IPS-18c (cell line): Measurements from ENCODE around the gene AOC1.

Experiments
- H3K4me3 ChIP-seq: 2 replicates; pipeline ENCODE4 v1.7.0; 2013; ENCODE audit warnings: low read depth, mild to moderate bottlenecking, low read length, moderate library complexity; ENCODE audit not compliant: insufficient read depth
- H3K9me3 ChIP-seq: one replicate; pipeline ENCODE4 v1.6.1; 2013; ENCODE audit warnings: mild to moderate bottlenecking, low read length, moderate library complexity; ENCODE audit not compliant: control insufficient read depth, insufficient read depth

The AOC1 gene

GRCh38 chr7:150874401-150875198 is 22.3 kb downstream of the AOC1 start:
- H3K4me3 ChIP-seq = no peak overlapping the region
- no peaks in the 10 kb centered on the region for H3K9me3 ChIP-seq

DNA sequence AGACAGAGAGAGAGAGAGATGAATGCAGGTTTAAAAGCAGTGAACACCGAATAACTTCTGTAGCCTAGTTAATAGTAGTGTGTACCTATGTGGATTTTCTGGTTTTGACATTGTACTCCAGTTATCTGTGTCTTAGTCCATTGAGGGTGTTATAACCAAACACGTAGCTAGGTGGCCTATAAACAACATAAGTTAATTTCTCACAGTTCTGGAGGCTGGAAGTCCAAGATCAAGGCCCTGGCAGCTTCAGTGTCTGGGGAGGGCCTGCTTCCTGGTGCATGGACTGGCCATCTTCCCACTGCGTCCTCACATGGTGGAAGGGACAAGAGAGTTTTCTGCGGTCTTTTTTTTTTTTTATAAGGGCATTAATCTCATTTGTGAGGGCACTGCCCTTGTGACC is 23.5 kb downstream of the AOC1 start:
- no peaks in the 10 kb centered on the region for H3K9me3 ChIP-seq

DNA sequence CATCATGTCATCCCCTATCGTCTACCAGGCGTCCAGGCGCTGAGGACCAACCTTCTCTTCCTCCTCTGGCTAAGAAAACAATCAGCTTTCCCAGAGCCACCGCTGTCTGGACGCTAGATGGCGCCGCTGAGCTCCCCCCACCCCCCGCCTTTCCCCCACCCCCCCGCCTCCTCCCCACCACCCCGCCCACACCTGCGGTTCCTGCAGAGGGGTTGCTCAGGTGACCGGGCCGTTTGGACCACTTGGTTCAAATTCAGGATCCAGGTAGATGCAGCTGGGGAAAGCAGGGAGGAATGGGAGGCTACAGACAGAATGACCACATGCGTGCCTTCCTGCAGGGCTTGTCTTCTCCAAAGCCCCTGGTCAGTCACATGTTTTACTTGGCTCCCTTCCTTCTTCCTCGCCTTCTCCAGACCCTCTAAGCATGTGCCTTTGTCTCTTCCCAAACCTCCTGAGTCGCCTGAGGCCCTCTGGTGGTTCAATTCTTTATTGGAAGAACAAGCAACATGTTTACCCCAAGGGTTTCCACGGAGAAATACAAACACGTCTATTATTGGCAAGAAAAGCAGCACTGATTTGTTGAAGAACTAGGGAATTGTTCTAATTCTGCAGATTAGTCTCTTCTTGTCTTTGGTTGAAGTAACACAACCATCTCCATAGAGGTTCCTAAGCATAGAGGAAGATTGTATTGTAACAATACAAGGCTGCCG is 24.7 kb downstream of the AOC1 start:
- Histone ChIP-seq H3K4me3 (no peak overlapping the region), H3K9me3 (no peaks in the 10 kb centered on the region)

More for the DNA sequence above, 23.5 kb downstream of the AOC1 start:
- no peak overlapping the region for H3K4me3 ChIP-seq

DNA sequence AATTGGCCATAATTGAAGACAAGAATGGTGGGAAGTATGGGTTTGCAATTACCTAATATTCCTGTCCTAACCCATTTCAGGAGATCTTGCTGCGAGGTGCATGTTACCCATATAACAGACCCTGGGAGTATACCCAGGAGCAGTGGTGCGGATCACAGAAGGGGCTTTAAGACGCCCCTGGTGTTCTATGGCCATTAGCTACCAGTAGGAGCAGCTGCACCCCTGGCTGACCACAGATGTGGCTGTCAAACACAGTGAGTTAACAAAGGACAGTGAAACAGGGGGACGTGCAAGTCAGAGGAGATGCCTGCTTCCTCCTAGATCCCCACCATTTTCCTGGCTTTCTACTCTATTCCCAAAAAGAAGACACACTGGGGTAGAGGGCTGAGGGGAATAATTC is 25.2 kb downstream of the AOC1 start:
- H3K4me3 ChIP-seq = no peak overlapping the region
- no peaks in the 10 kb centered on the region for H3K9me3 ChIP-seq

DNA sequence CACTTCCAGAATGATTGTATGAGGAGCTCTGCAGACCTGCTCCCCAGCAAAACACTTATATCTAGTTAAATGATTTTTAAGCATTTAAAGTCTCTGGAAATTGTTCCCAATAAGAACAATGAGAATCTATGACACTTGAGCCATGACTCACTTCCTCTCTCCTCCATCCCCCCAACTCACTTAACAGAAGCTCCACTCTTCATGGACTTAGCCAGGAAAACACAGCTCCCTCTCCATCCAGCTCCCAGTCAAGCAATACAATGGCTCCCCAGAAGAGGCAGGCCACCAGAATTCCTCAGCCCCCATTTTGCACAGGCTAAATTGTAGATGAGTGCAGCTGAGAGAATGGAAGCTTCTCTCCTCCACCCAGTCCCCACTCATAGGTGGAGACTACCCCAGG is 27.0 kb downstream of the AOC1 start:
- H3K9me3 ChIP-seq = no peaks in the 10 kb centered on the region
- no peak overlapping the region for H3K4me3 ChIP-seq

DNA sequence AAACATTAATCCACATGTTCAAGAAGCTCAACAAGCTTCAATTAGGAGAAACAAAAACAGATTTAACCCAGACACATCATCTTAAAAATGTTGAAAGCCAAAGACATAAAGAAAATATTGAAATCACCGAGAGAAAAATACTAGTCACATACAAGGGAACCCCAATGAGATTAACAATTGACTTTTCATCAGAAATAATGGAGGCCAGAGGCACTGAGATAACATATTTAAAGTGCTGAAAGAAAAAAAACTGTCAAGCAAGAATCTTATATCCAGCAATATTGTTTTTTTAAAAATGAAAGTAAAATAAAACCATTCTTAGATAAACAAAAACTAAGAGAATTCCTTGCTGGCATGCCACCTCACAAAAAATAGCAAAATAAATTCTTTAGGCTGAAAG is 28.9 kb downstream of the AOC1 start:
- Histone ChIP-seq H3K4me3 (no peak overlapping the region), H3K9me3 (no peaks in the 10 kb centered on the region)

DNA sequence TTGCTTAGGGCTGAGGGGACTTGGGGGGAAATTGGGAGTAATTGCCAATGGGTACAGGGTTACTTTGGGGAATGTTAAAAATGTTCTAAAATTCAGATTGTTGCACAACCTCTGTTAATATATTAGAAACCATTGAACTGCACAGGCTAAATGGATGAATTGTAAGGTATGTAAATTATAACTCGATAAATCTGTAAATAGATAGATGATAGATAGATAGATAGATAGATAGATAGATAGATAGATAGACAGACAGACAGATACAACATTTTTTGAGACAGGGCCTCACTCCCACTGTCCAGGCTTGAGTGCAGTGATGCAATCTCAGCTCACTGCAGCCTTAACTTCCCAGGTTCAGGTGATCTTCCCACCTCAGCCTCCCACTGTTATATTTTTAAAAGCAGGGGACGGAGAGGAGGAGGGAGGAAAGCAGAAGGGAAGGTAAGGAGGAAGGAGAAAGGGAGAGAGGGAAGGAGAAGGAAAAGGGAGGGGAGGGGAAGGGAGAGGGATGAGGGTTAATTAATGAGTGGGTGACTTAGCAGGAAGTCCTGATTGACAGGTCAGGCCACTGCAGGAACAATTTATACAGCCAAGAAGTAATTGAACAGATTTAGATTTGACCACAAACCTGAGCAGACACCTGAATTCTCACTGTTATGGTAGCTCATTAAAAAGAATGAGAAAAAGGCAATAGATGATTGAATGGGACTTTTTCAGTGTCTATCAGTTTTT is 38.7 kb downstream of the AOC1 start:
- Histone ChIP-seq H3K9me3 (peaks cover 5% of the 10 kb centered on the region), H3K4me3 (no peak overlapping the region)

DNA sequence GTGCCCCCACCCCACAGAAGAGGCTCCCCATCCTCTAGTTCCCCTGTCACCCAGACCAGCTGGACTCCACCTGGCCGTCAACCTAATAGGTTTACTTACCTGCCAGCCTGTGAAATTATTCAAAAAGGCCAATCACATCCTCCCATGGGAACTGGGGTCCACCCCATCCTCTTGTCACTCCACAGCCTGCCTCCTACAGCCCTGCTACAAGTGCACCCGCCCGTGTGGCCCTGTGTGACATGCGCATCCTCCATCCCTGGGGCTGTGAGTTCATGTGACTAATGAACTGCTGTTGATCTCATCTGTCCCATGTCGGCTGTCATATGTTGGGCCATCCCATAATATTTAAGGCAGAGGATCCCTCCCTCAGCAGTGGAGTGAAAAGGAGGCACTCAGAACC is 39.4 kb downstream of the AOC1 start:
- Histone ChIP-seq H3K4me3 (no peak overlapping the region), H3K9me3 (peaks cover 5% of the 10 kb centered on the region)

- H3K4me3 ChIP-seq = no peak overlapping the region
- peaks cover 2% of the 10 kb centered on the region for H3K9me3 ChIP-seq
Measured at GRCh38 chr7:150895809-150896208, 43.5 kb downstream of the AOC1 start.

DNA sequence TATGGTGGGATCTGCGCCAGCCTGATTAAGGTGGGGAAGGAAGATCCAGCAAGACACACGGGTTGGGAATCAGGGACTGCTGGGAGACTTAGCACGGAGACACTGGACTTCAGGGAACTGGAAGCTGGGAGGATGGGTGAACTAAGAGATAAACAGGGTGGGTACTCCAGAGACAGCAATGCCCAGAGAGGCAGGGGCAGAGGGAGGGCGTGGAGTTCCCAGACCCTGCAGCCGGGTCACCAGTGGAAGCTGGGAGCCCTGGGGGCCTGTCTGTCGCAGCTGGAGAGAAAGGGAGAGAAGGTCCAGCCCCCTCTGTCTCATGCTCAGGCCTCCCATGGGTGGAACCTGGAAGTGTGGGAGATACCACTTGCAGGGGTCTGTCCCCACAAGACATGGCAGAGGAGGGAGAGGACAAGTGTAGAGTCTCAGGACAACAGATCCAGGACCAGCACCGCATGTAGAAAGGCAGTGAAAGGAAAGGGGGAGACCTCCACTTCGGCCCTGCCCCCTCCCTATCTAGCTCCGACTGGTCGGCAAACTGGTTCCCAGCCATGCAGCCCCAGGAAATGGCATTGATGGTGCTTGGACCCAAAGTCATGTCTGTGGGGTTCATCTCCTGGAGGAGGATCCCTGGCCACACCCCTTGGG is 44.4 kb downstream of the AOC1 start:
- Histone ChIP-seq H3K9me3 (peaks cover 2% of the 10 kb centered on the region), H3K4me3 (no peak overlapping the region)

- Histone ChIP-seq H3K9me3 (peaks cover 2% of the 10 kb centered on the region), H3K4me3 (no peak overlapping the region)
Measured at GRCh38 chr7:150897502-150898474, 45.5 kb downstream of the AOC1 start.

GRCh38 chr7:150898475-150899011 is 46.2 kb downstream of the AOC1 start:
- Histone ChIP-seq H3K9me3 (peaks cover 2% of the 10 kb centered on the region), H3K4me3 (no peak overlapping the region; the same call in 1 of the 2 replicates)

DNA sequence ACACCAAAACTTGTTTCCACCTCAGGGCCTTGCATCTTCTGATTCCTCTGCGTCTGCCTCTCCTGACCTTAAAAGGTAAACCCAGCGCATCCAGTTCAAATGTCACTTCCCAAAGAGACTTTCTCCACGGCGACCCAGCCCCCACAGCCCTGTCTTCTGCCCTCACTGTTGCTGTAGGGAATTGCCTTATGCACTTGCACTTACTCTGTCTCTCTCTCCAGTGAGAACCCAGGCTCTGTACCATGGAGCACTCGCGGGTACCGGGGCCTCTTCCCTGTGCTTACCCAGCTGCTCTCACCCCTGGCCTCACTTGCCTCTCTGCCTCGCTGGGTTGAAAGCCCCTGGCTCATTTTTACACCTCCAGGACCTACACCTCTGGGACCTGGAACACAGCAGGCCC is 48.4 kb downstream of the AOC1 start:
- H3K9me3 ChIP-seq = no peaks in the 10 kb centered on the region
- H3K4me3 ChIP-seq = no peak overlapping the region

- no peaks in the 10 kb centered on the region for H3K9me3 ChIP-seq
- H3K4me3 ChIP-seq = 0 out of 2 replicates have a peak overlapping the region, but pooled peaks have one; percentile 4
Measured at GRCh38 chr7:150901160-150902035, 49.1 kb downstream of the AOC1 start.
